ENCODE measurements around the gene RAE1. TPM values are rescaled to one million over a fixed set of nuclear protein-coding genes. Genes with fewer than 3 reads are reported as not detected.

RAE1 gene
- total RNA-seq, 8 experiments from 2014 or later = 27.6 to 49.5 (median 32.8) TPM

DNA sequence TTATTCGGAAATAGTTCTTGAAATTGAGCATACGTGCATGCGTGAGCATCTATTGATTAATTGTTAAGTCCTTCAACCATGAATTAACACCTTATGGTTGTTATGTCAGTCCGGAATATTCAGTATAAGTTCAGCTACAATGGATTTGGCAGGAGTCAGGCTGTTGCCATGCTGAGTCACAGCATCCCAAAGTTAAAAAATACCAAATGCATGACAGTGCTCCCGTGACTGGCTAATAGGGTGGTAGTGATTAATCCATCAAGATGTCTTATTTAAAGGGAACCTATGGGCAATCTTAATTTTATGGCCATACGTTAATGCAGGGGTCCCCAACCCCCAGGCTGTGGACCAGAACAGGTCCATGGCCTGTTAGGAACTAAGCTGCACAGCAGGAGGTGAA is 10.5 kb downstream of the RAE1 start:
- WGBS, 10 experiments = 9 to 100% (median 87%) methylated on average over 2 to 6 of the region's 6 CpGs; no CpG with 5 or more reads in 2 of the 10 experiments
- Histone ChIP-seq H3K4me1 (replicated peaks in 1 of 2) (no peaks in the 10 kb centered on the region), H3K27ac (no peak overlapping the region), H3K4me3 (no peak overlapping the region)
- in situ Hi-C loops (cut with MboI; ENCODE audit: low pct_unique_long_range_greater_than_20kb in 2 of 9, low sequenced_read_pairs in 9 of 9, unreplicated experiment in 9 of 9) = no loop called here
- peak in 2 of 8 experiments; percentile 77 to 92 for ATAC-seq (replicated peaks in 6 of 8)

DNA sequence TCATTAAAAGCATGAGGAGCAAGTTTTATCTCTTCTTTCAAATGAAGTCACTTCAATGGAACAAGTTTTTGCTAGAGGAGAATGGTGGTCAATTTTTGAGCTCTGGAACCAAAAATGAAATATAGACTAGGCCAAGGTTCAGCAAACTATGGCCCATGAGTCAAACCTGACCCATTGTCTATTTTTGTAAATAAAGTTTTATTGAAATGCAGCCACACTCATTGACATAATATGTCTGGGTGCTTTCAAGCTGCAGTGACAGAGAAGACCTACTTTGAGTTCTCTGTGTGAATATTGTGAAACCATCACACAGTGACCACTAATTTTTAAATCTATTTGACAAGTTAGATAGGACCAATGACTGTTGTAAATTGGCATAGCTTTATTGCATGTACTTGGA is 13.4 kb downstream of the RAE1 start:
- in situ Hi-C loops (cut with MboI; ENCODE audit: low pct_unique_long_range_greater_than_20kb in 2 of 9, low sequenced_read_pairs in 9 of 9, unreplicated experiment in 9 of 9) = no loop called here
- H3K4me1 ChIP-seq (replicated peaks in 1 of 2) = no peaks in the 10 kb centered on the region
- H3K4me3 ChIP-seq = no peak overlapping the region
- no peak overlapping the region for H3K27ac ChIP-seq
- no peak for ATAC-seq (replicated peaks in 6 of 8)

DNA sequence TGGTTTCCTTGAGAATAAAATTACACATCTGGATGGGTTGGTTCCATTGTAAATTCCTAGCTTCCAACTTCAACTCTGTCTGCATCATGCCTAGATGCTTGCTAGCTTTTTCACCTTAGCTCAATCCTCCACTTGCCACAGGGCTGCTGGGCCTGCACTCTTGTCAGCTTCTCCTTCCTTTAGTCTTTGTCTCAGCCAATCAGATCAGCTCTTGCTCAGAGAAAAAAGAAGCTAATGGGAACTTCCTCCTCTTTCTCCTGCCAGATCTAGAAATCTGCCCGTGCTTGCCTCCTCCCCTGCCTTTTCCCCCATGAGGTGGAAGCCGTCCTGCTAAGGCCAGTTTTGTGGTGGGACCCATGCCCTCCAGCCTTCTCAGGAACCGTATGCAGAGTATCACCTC is 18.5 kb downstream of the RAE1 start:
- Histone ChIP-seq H3K27ac (no peak overlapping the region), H3K4me3 (no peak overlapping the region), H3K4me1 (replicated peaks in 1 of 2) (no peaks in the 10 kb centered on the region)
- in situ Hi-C loops (cut with MboI; ENCODE audit: low pct_unique_long_range_greater_than_20kb in 2 of 9, low sequenced_read_pairs in 9 of 9, unreplicated experiment in 9 of 9) = no loop called here
- no peak for ATAC-seq (replicated peaks in 6 of 8)
- 79 to 100% (median 100%) methylated on average over 1 to 3 of the region's 3 CpGs; no CpG with 5 or more reads in 6 of the 10 experiments for WGBS, 10 experiments

DNA sequence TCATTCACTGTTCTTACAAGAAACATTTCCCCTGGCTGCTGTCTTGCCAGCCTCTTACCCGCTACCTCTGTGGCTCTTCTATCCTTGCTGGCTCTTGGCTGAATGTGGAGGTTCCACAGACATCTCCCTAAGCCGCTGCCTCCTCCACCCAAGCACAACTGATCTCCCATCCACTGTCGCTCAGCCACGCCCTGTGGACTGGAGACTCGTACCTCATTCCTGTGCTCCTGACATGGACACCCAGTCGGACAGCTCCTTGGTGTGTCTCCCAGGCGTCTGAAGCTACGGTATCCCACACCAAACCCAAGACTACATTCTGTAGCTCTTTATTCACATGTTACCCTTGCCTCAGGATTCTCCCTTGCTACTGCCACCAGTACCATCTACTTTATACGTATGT is 19.3 kb downstream of the RAE1 start:
- H3K27ac ChIP-seq = no peak overlapping the region
- in situ Hi-C loops (cut with MboI; ENCODE audit: low pct_unique_long_range_greater_than_20kb in 2 of 9, low sequenced_read_pairs in 9 of 9, unreplicated experiment in 9 of 9) = no loop called here
- no peak overlapping the region for H3K4me3 ChIP-seq
- ATAC-seq (replicated peaks in 6 of 8) = no peak
- H3K4me1 ChIP-seq (replicated peaks in 1 of 2) = no peaks in the 10 kb centered on the region
- WGBS, 10 experiments = 80 to 100% (median 94%) methylated on average over 1 to 4 of the region's 9 CpGs; no CpG with 5 or more reads in 3 of the 10 experiments

DNA sequence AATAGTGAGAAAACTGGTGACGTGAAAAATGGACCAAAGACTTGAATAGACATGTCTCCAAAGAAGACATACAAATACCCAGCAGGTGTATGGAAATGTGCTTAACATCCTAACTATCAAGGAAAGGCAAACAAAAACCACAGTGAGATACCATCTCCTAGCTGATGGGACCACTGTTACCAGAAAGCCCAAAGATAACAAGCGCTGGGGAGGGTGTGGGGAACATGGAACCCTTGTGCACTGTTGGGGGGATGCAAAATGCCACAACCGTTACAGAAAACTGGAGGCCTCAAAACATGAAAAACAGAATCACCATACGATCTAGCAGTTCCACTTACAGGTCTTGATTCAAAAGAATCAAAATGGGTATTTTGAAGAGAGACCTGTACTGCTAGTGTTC is 20.3 kb downstream of the RAE1 start:
- Histone ChIP-seq H3K4me3 (no peak overlapping the region), H3K4me1 (replicated peaks in 1 of 2) (no peaks in the 10 kb centered on the region), H3K27ac (no peak overlapping the region)
- no peak for ATAC-seq (replicated peaks in 6 of 8)
- 83 to 100% (median 100%) methylated on average over 1 to 4 of the region's 4 CpGs; no CpG with 5 or more reads in 1 of the 10 experiments for WGBS, 10 experiments
- in situ Hi-C loops (cut with MboI; ENCODE audit: low pct_unique_long_range_greater_than_20kb in 2 of 9, low sequenced_read_pairs in 9 of 9, unreplicated experiment in 9 of 9) = no loop called here

DNA sequence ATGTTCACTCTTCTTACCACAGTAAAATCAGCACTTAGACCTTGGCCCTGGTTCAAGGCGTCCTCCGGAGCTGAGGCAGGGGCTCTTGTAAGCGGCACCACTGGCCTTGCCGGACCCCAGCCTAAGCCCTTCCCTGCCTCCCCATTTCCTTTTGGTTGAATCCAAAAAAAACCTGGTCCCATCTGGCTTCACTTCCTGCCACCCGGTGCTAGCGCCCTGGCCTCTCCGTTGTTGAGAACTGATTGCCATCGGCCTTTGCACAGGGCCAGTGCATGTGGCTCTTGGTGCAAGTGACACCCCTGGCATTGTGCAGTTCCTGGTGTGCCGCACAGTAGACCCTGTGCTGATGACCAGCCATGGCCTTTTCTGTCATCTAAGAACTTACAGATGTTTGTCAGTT is 21.1 kb downstream of the RAE1 start:
- no peak for ATAC-seq (replicated peaks in 6 of 8)
- H3K4me1 ChIP-seq (replicated peaks in 1 of 2) = no peaks in the 10 kb centered on the region
- WGBS, 10 experiments = 89 to 100% (median 96%) methylated on average over 3 to 6 of the region's 9 CpGs; no CpG with 5 or more reads in 6 of the 10 experiments
- in situ Hi-C loops (cut with MboI; ENCODE audit: low pct_unique_long_range_greater_than_20kb in 2 of 9, low sequenced_read_pairs in 9 of 9, unreplicated experiment in 9 of 9) = no loop called here
- no peak overlapping the region for H3K4me3 ChIP-seq
- H3K27ac ChIP-seq = no peak overlapping the region

DNA sequence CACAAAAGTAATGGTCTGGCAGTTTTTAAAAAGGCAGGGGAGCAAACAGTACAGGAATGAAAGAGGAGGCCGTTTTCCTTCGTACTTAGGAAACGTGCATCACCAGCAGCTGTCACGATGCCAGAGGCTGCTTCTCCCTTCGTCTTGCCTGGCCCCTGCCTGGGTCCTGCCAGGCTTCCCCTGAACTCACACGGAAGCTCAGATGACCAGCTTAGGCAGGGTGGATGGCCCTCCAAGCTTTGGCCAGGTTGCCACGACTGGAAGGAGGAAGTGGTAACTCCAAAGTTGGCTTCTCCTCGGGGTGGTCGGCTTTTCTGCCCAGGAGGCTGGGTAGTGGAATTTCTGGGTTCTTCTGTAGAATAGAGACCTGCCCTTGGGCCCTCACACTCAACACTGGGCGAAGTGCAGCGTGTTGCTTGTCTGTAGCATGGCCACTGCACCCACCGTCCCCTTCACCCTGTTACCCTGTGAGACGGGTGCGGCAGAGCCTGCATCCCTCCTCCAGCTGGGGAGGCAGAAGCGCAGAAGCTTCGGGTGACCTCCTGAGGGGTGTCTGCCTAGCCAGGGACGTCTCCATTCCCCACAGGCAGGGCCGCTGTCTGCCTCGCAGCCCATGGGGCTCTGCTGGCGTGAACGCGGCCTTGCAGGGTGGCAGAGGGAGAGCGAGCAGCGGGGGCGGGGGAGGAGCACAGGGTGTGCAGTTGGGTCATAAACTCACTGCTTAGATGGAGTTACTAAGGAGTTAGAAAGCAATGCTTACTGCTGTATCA is 21.7 kb downstream of the RAE1 start:
- 40 to 100% (median 96%) methylated on average over 1 to 10 of the region's 25 CpGs; no CpG with 5 or more reads in 2 of the 10 experiments for WGBS, 10 experiments

DNA sequence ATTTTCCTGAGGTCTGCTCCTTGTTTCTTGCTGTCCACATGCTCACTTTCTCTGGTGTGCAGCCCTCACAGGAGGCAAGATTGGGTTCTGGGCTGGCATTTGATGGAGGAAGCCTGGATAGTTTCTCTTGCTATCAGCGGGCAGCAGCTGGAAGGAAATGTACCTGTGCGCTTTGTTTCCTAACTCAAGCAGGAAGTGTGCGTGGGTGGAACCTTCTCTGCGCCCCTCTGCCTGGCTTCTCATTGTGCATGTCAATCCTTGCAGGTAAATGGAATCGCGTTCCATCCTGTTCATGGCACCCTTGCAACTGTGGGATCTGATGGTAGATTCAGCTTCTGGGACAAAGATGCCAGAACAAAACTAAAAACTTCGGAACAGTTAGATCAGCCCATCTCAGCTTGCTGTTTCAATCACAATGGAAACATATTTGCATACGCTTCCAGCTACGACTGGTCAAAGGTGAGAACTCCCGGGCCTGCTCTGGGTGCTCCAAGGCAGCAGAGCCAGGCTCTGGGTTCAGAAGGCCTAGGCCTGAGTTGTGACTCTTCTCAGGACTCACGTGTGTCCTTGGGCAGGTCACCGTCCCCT is 23.4 kb downstream of the RAE1 start:
- WGBS, 10 experiments = 61 to 100% (median 89%) methylated on average over 1 to 12 of the region's 12 CpGs; no CpG with 5 or more reads in 1 of the 10 experiments
- Histone ChIP-seq H3K4me3 (no peak overlapping the region), H3K4me1 (replicated peaks in 1 of 2) (no peaks in the 10 kb centered on the region), H3K27ac (no peak overlapping the region)
- ATAC-seq (replicated peaks in 6 of 8) = no peak
- in situ Hi-C loops (cut with MboI; ENCODE audit: low pct_unique_long_range_greater_than_20kb in 2 of 9, low sequenced_read_pairs in 9 of 9, unreplicated experiment in 9 of 9) = no loop called here

More for the DNA sequence above, 21.7 kb downstream of the RAE1 start:
- H3K4me1 ChIP-seq (replicated peaks in 1 of 2) = no peaks in the 10 kb centered on the region
- no peak overlapping the region for H3K4me3 ChIP-seq
- ATAC-seq (replicated peaks in 6 of 8) = no peak
- no peak overlapping the region for H3K27ac ChIP-seq
- in situ Hi-C loops (cut with MboI; ENCODE audit: low pct_unique_long_range_greater_than_20kb in 2 of 9, low sequenced_read_pairs in 9 of 9, unreplicated experiment in 9 of 9) = no loop called here

DNA sequence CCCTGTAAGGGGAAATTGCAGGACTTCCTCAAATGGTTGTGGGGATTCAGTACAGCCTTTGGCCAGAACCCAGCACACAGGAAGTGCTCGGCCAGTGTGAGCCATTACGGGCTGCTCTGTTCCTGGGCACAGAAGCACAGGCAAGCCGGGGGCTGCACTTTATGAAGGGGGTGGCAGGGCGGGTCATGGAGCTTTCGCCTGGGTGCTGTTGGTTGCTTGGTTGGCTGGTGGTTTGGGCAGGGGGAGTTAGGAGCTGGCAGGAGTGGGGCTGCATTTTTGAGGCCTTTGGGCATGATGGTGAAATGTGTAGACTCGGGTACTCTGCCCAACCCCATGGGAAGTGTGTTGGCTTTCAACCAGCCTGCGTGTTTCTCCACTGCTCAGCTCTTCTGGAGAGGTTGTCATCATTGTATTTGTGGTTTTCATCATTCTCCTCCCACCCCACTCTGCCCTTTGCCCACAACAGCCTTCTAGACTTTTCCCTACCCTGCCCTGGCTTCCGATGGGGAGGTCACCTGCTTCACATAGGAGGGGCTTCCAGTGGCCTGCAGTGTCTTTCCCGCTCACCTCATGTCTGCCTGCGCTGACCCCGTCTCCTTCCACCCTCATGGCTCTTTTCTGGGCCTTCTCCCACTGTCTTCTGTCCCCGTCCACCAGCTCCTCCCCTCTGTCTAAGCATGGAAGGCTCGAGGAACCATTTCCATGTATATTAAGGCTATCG is 24.0 kb downstream of the RAE1 start:
- H3K4me3 ChIP-seq = no peak overlapping the region
- in situ Hi-C loops (cut with MboI; ENCODE audit: low pct_unique_long_range_greater_than_20kb in 2 of 9, low sequenced_read_pairs in 9 of 9, unreplicated experiment in 9 of 9) = loop anchor here in 4 of 9 experiments (5.0 to 25.0 kb wide), 3 partner anchors 112 to 837 kb away; no protein-coding TSS in a partner anchor
- no peak for ATAC-seq (replicated peaks in 6 of 8)
- no peak overlapping the region for H3K27ac ChIP-seq
- no peaks in the 10 kb centered on the region for H3K4me1 ChIP-seq (replicated peaks in 1 of 2)
- WGBS, 10 experiments = 80 to 100% (median 93%) methylated on average over 1 to 7 of the region's 14 CpGs; no CpG with 5 or more reads in 3 of the 10 experiments

DNA sequence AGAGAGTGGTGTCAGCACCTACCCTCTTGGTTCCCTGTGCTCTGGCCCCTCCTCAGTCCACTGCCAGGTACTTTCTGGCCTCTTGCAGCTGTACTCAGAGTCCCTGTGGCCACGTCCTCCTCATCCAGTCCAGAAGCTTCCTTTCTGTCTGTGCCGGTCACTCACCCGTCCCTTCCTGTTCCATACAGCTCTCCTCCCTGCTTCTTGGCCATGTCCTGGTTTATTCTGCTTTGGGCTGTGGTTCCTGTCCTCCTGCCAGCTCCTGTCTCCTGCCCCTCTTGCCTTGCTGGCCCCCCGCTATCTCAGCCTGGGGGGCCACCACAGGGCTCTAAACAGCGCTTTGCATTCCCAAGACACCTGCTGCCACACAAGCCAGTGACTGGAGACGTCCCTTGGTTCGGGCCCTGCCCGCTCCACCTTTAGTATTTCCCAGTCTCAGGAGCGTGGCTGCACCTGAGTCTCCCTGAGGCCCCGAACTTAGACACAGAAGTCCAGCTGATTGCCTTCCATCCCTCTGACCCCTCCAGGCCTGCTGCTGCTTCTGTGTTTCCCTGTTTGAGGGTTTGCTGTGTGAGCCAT is 24.7 kb downstream of the RAE1 start:
- WGBS, 10 experiments = 87 to 100% (median 95%) methylated on average over 2 to 6 of the region's 10 CpGs; no CpG with 5 or more reads in 2 of the 10 experiments
- no peak overlapping the region for H3K4me3 ChIP-seq
- no peak overlapping the region for H3K27ac ChIP-seq
- no peaks in the 10 kb centered on the region for H3K4me1 ChIP-seq (replicated peaks in 1 of 2)
- ATAC-seq (replicated peaks in 6 of 8) = no peak
- in situ Hi-C loops (cut with MboI; ENCODE audit: low pct_unique_long_range_greater_than_20kb in 2 of 9, low sequenced_read_pairs in 9 of 9, unreplicated experiment in 9 of 9) = loop anchor here in 4 of 9 experiments (5.0 to 25.0 kb wide), 3 partner anchors 112 to 837 kb away; no protein-coding TSS in a partner anchor

DNA sequence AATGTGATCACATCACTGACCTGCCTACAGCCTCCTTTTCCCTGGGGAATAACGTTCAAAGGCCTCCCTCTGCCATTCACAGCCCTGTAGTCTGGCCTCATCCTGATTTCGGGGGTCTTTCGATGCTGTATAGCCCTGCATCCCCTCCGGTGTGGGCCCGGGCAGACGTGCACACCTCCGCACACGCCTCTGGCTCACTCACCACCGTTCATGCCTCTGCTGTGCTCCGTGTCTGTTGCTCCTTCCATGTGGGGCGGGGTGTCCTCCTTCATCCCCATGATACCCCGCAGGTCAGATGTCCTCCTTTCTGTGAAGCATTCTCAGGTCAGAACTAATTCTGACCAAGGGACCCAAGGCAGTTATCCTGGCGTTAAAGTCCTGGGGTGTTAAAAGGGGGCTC is 26.3 kb downstream of the RAE1 start:
- no peak for ATAC-seq (replicated peaks in 6 of 8)
- H3K27ac ChIP-seq = no peak overlapping the region
- 60 to 100% (median 94%) methylated on average over 1 to 3 of the region's 13 CpGs; no CpG with 5 or more reads in 5 of the 10 experiments for WGBS, 10 experiments
- in situ Hi-C loops (cut with MboI; ENCODE audit: low pct_unique_long_range_greater_than_20kb in 2 of 9, low sequenced_read_pairs in 9 of 9, unreplicated experiment in 9 of 9) = loop anchor here in 4 of 9 experiments (5.0 to 25.0 kb wide), 3 partner anchors 110 to 835 kb away; no protein-coding TSS in a partner anchor
- no peaks in the 10 kb centered on the region for H3K4me1 ChIP-seq (replicated peaks in 1 of 2)
- no peak overlapping the region for H3K4me3 ChIP-seq

DNA sequence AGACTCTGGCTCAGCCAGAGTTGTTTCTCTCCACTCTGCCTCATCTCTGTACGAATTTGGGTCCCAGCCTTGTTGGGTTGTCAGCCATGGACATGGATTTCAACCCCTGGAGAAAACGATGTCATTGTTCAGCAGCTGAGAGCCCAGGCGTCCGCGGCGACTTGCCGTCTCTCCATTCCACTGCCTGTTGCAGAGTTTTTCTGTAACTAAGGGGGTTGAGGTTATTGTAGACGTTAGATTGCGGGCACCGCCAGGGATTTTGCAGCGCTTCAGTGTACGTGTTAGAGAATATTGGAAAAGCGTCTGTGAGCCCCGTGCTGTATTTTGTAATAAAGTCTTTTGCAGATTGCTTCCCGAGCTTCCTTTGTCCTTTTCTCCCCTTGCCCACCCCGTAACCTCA is 27.1 kb downstream of the RAE1 start:
- no peaks in the 10 kb centered on the region for H3K4me1 ChIP-seq (replicated peaks in 1 of 2)
- no peak overlapping the region for H3K27ac ChIP-seq
- in situ Hi-C loops (cut with MboI; ENCODE audit: low pct_unique_long_range_greater_than_20kb in 2 of 9, low sequenced_read_pairs in 9 of 9, unreplicated experiment in 9 of 9) = loop anchor here in 4 of 9 experiments (5.0 to 25.0 kb wide), 3 partner anchors 109 to 834 kb away; no protein-coding TSS in a partner anchor
- no peak overlapping the region for H3K4me3 ChIP-seq
- no peak for ATAC-seq (replicated peaks in 6 of 8)
- WGBS, 10 experiments = 80 to 100% (median 88%) methylated on average over 1 to 10 of the region's 16 CpGs; no CpG with 5 or more reads in 2 of the 10 experiments

All from motor neuron (in vitro differentiated cells).